GM19351 (cell line): ENCODE measurements around the gene SP3.
A peak's percentile ranks its signal among the peaks of the same experiment; 100 is the strongest.

ENCODE experiments used
- ATAC-seq: cut with Tn5 transposase; IDR thresholded peaks from one replicate; pipeline ENCODE4 v1.9.1; 2021; ENCODE audit warnings: mild to moderate bottlenecking, moderate library complexity; ENCODE audit not compliant: unreplicated experiment

SP3 gene

DNA sequence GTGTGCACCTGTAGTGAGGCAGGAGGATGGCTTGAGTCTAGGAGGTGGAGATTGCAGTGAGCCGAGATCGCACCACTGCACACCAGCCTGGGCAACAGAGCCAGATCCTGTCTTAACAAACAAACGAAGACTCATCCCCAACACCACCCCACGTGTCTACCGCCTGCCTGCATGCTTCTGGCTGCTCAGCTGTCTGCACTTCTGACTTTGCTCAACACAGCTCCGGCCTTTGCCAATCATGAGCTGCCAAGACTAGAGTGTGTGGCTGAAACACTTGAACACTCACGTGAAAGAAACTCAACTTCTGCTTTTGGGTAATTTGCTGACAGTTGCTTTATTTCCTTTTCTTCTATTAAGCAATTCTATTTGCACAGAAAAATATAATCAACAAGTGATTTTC lies 32.1 kb upstream of the SP3 start:
- peak; percentile 95 for ATAC-seq

DNA sequence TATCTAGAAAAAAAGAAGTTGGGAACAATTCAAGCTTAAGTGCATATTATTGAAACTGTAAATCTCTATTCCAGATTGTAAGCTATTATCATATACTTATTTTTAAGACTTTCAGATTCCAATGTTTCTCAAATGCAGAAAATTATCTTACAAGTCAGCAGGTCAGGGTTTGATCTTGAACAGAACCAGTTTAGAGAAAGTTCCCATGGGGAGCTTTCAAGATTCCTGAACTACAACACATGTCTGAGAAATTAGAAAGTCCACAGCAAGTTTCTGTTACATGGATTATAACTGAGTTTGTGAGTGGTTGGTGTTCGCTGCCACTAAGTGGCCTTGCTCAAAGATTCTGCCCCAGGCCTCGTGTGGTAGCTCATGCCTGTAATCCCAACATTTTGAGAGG lies 31.6 kb upstream of the SP3 start:
- no peak for ATAC-seq

DNA sequence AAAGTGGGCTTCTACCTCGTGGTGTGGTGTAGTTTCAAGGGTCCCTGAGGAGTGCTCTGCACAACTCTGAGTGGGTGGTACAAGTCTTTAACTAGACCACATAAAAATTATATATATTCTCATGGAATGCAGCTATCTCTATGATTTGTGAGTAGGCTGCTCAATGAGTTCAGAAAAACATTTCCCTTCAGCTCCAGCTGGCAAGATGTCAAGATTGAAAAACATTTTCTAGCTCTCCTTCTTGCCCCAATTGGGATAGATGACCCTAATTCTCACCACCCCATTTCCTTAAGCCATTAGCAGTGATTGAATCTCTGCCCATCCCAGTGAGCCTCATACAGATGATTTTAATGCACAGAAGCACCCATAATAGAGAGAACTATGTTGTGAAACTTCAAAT lies 28.3 kb upstream of the SP3 start:
- ATAC-seq, result no peak

DNA sequence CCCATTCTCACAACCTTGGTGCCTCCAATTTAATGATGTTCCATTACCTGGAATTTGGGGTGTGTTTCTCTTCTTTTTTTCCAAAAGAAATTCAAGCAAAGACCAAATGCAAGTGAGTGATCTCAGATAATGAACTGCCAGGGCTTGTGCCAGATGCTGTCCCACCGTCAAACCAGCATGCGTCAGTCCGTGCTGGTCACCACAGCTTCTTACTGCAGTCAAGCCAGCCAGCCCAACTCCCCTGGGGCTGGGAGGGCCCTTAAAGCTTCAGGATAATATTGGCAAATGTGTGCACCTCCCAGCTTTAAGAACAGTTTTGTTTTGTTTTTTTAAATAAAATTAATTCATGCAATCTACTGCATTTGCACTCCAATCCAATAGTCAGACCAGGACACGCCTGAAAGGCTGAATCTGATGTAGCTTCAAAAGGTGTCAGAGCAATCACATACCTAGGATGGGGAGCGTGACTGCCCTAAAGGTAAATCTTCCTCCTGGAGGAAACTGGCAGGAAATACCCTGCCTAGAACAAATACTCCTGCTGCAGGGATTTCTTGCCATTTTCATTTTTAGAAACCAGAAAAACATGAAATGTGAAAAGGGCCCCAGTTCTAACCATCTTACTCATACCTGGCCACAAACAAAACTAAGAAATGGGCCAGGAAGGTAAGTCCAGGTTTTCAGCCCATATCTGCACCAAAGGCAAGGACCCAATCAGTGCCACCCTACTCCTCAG lies 26.8 kb upstream of the SP3 start:
- no peak for ATAC-seq

DNA sequence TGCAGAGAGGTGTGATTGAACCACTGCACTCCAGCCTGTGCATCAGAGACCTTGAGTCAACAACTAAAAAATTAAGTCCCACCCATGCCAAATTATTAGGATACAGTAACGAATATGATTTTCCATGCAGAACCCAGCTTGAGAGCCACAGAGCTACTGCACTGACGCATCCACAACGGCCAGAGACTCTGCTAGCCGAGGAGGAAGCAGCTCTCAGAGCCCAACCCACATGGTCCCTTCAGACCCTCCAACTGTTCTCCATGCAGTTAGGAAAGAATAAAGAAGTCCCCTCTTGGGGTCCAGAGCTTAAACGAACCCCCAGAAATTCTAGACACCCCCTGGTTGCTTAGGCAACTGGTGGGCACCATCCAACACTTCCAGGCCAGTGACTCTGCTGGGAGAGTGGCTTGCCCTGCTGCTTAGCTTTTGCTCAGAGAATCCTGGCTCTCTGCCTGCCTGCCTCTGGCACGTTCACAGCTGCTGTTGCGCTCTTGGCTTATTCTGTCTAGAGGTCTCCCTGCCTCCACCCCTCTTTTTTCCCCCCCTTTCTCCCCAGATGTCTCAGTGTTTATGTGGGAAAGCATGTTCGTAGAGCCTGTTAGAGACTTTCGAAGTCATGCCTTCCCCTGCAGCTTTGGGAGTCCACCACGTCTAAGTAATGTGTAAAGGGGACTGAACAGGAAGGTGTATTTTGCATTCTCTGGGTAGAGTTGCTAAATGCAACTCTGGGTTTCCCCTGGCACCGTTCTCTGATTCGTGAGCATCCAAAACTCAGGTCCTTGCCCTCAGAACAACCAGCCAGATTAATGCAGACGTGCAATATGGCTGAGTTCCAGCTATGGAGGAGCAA lies 26.0 kb upstream of the SP3 start:
- ATAC-seq, result peak; percentile 69

DNA sequence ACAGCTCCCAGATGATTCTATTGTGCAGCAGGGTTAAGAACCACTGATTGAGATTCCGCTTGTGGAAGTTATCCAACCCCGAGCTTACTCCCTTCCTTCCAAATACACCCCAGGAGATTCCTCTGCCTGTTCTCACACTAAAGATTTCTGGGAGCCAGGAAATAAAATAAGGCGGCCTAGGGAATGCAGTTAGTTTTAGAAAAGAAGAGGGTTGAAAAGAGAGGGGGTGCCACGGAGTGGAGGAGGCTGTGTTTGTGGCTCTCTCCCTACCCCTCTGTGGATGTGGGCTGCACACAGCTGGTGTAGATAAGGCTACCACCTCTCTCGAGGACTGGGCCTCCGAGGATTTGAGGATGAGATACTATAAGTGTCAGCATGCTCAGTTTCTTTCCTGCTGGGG lies 25.1 kb upstream of the SP3 start:
- ATAC-seq, result no peak

DNA sequence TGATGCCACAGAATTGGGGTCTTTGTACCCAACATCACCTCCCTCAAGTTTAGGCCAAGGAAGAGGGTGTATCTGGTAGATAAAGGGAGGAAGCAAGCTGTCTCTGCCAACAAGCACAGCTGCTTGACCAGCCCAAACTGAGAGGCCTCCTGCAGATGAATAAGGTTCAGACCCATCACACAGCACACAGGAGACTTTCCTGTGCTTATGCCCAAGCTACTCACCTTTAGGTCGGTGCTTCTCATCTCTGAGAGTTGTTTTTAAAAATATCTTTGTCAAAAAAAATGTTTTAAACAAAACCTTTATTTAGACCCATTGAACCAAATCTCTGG lies 24.7 kb upstream of the SP3 start:
- ATAC-seq, result peak; percentile 44

DNA sequence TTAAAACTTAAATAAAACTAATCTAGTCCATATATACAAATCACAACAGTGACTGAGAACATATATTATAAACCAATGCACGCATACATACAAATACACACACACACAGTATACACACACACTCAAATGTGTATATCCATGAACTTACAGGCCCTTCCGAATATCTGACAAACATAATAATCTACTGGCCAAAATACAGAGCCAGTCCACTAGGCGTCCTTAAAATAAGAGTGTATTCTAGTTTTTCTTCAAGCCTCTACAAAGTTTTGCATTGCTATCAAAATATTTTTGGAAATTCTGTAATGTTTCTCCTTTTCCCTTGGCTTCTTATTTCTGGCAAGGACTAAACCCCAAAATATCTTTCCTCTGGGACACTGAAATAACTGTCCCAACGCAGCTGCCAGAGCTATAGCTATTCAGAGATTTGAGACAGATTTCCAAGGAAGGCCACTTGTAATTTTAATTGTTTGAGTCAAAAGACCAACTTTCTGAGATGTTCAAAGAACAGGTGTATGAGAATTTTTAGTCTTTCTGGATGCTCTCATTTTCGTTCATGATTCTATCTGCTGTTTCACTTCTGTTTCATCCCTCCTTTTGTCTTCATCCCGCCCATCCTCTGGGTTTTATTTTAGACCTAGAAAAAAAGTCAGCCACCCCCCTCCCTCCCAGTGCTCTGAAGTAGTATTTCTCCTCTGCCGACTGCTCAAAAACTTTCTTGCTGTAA lies 24.1 kb upstream of the SP3 start:
- ATAC-seq, result peak; percentile 34

DNA sequence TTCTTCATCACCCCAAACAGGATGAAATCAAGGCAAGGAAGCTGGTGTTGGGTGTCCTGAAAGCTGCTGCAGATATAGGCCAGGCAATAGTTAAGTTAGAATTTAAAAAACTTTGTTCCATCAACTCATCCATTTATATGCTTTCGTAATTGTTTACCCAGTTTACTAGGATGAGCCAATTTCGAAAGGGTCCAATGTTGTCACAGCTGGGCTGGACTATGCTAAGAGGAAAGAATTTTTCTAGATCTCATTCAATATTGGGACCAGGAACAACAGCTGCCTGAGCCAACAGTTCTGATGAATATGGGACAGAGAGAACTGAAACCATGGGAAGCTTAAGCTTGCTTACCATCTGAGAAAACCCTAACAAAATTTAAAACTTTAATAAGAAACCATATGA lies 21.6 kb upstream of the SP3 start:
- no peak for ATAC-seq

DNA sequence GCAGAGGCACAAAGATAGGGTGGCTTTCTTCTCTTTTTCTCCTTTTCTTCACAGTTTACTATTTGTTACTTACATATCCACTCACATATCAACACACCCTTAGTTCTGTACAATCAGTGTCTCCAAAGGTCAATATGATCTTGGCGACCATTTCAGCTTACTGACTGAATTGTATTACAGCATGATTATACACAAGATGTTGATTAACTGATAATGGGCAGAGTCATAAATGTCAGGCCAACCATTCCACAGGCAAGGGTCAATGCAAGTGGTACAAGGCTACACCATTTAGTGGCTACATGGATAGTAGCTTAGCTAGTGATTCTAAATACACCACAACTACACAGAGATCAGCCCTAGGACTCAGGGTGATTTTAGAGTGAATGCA lies 20.4 kb upstream of the SP3 start:
- ATAC-seq, result no peak

DNA sequence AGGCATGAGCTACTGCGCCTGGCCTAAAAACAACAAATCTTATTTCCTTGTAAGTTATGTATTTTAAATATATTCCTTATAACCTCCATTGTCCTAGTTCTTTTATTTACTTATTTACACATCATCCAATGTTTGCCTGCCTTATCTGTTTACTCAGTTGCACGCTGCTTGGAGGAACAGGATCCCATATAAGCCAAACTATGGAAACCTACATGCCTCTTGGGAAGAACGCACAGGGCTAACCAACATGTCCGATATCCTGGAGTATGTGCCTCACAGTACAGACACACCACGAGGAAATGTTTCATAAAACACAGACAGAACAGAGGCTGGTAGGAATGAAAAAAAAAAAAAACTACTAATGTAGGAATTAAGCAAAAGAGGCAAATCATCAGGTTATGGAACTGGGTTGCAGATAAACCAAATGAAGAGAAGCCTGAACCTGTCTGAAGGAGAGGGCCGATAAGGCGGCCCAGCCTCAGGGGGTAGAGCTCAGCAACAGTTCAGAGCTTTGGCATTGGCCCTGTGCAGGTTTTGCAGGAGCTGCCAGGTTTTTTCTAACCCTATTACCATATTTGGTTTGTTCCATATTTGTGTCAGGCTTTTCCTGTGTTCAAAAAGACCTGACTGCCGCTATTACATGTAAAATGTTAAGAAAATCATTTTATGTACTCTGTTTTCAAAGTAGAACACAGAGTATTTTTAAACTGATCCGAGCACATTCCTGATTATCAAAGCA lies 19.9 kb upstream of the SP3 start:
- ATAC-seq, result no peak

DNA sequence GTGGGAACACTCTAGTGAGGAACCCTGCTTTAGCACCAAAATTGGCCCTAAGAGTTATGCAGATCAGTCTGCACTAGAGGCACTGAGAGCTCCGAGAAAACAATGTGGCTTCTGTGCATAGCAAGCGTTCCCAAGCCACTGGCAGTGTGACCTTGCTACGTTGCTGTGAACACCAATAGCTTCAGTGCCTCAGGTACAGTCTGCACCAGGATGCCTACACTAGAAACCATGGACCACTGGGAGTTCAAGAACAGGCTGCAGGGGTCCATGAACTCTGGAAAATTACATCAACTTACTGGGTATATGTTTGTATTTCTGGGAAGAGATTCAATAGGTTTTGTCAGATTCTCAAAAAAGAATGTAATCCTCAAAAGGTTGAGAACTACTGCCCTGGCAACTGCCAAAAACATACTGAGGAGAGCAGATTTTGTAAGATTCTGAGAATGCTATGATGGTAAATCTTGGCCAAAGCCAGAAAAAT lies 18.3 kb upstream of the SP3 start:
- ATAC-seq, result no peak

DNA sequence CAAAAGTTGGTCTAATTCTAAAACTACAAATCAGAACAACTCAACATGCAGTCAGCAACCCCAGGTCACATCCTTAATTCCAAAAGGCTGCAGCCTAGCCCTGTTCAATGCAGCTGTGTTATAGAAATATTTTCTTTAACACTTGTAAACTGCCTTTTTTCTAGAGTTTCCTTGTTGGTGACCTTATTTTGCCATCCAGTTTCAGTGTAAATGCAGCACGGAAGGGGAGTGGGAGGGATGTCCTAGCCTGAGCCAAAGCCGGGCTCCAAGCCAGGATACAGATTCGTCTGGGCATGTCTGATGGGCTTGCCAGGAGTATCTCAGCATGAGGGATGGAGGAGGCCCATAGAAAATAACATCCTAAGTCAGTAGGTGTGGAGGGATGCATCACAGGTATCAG lies 17.7 kb upstream of the SP3 start:
- no peak for ATAC-seq

DNA sequence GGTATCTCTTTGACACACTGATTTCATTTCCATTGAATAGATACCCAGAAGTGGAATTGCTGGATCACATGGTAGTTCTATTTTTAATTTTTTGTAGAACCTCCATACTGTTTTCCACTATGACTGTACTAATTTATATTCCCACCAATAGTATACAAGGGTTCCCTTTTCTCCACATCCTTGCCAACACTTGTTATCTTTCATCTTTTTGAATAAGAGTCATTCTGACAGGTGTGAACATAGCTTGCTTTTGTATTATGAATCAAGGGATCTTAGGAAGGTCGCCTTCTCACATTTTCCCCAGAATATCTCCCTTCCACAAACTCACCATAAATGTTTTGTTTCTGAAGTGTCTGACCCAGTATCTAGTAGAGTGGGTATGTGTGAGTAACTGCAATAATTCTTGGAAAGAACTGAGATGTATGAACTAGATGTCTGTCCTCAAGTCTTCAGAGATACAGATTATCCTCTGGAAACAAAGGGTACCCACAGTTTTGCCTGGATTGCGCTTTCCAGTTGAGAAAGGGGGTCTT lies 17.1 kb upstream of the SP3 start:
- no peak for ATAC-seq

DNA sequence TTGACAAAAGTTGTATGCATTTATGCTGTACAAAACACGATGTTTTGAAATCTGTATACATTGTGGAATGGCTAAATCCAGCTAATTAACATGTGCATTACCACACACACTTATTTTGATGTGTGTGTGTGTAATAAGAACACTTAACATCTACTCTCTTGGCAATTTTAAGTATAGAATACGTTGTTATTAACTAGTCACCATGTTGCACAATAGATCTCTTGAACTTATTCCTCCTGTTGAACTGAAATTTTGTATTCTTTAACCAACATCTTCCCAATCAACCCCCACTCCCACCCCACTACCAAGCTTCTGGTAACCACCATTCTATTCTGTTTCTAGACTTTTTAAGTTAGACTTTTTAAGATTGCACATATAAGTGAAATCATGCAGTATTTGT lies 16.3 kb upstream of the SP3 start:
- no peak for ATAC-seq

DNA sequence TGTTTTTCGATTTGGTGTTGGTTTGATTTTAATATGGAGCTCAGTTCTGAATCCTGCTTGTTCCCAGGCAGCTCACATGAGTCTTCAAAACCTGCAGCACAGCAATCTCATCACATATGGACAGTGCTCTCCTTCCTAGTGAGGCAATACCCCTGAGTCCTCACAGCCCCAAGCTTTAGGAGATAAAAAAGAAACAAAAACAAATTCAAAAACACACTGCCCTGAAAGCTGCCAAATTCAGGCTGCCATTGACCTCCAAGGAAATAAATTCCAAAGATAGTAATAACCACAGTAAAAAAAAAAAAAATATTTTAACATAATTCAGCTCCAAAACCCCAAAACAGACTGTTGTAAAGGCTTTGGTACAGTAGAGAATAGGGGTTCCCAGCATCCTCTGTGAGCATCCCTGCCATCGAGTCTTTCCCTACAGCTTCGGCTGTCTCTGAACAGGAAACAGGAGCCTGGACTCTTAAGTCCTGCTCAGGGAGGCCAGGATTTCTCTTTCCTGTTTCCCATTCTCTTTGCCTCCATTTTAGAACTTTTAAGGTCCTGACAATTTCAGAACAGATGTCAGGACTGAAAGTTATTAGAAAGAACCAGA lies 14.7 kb upstream of the SP3 start:
- ATAC-seq, result no peak

DNA sequence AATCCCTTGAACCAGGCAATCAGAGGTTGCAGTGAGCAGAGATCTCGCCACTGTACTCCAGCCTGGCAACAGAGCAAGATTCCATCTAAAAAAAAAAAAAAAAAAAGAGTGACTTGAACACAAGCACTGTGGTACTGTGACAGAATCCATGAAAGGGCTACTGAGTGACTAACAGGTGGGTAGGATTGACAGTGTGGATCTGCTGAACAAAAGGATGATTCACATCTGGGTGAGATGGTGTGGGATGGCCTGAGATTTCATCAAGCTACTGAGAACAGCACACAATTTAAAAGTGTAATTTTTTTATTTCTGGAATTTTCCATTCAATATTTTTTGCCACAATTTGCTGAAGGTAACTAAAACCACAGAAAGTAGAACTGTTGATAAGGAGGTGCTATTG lies 13.3 kb upstream of the SP3 start:
- no peak for ATAC-seq

DNA sequence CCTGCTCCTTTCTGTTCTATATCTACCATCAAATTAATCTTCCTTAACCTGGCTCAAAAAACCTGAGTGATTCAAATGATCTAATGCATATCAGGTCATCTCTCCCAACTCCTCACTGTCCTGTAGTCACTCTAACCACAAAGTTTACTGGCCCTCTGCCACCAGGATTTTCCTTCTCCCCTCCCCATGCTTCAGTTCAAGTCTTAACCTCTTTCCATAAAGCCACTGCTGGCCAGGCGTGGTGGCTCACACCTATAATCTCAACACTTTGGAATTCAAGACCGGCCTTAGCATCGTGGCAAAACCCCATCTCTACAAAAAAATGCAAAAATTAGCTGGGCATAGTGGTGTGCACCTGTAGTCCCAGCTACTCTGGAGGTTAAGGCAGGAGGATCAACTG lies 7.5 kb upstream of the SP3 start:
- no peak for ATAC-seq

DNA sequence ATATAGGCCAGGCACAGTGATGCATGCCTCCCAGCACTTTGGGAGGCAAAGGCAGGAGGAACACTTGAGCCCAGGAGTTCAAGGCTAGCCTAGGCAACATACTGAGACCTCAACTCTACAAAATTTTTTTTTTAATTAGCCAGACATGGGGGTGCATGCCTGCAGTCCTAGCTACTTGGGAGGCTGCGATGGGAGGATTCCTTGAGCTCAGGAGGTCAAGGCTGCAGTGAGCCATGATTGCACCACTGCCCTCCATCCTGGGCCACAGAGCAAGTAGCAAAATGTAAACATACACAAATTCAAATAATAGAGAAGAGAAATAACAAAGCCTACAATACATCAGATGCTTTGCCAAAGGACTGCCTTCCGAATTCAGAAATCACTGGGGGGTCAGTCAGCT lies 7.0 kb upstream of the SP3 start:
- no peak for ATAC-seq

DNA sequence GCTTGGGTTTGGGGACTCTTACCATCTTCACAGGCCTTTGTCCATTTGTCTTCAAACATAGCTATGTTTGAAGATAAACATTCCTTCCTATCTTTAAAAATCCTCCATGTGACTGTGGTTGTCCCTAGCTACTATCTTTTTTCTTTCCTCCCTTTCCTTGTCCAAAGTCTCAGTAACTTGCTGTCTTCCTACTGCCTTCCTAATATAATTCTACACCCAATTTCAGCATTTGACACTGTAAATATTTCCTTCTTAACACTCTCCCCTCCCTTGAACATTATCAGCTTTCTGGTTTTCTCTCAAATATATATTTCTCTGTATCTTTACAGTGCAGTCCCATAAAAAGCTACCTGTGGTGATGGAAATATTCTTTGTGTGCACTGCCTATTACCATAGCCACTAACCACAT lies 5.3 kb upstream of the SP3 start:
- ATAC-seq, result no peak

DNA sequence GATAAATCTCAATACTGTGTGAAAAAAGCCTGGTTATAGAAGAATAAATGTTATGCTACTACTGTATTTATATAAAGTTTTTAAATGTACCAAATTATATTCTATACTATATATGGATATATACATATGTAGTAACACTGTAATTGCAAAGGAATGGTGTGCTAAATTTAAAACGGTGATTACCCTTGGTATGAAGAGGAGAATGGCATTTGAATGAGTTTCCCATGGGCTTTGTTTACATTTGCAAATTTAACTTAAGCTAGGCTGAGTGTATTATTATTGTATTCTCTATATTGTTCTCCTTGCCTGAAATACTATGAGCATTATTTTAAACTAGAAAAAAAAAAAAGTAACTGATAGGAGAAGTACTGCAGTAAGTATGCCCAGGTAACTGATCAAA lies 4.7 kb upstream of the SP3 start:
- ATAC-seq, result no peak
